Measurements from ENCODE around the gene ABLIM3.

DNA sequence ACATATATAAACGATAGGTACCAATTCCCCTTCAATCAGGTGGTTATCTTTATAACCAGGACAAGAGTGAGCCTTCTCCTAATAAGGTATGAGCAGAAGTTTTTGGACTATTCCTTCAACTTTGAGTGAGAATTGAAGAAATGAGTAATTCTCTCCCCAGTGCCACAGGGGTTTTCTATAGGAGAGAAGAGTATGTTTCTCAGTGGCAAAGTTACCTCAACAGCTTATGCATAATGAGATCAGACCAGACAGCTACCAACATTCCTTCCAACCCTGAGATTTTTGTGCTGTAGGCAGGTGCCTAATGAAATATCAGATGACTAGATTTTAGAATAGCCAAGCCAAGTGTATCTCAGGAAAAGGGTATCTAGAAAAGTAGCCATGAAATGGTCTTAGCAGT is 40.9 kb downstream of the ABLIM3 start:
- TF ChIP-seq RBBP5 (IDR thresholded peaks at IDR 0.05; ENCODE audit: borderline replicate concordance, low read depth, low read length), result no peak
- no peak for TF ChIP-seq CTCF (IDR thresholded peaks at IDR 0.05; ENCODE audit: control extremely low read depth in 1 of 3, insufficient read depth in 1 of 3, low read depth in 1 of 3, low read length in 3 of 3)
- no peak for TF ChIP-seq CHD2 (IDR thresholded peaks at IDR 0.05; ENCODE audit: low read length)
- TF ChIP-seq MAX (IDR thresholded peaks at IDR 0.05), result no peak
- TF ChIP-seq TEAD4 (IDR thresholded peaks at IDR 0.05; ENCODE audit: low read depth, low read length), result no peak
- no peak for TF ChIP-seq SP1 (IDR thresholded peaks at IDR 0.05; ENCODE audit: low read depth, low read length)
- no peak for TF ChIP-seq JUND (IDR thresholded peaks at IDR 0.05; ENCODE audit: low read length)
- TF ChIP-seq, protein P1, sequence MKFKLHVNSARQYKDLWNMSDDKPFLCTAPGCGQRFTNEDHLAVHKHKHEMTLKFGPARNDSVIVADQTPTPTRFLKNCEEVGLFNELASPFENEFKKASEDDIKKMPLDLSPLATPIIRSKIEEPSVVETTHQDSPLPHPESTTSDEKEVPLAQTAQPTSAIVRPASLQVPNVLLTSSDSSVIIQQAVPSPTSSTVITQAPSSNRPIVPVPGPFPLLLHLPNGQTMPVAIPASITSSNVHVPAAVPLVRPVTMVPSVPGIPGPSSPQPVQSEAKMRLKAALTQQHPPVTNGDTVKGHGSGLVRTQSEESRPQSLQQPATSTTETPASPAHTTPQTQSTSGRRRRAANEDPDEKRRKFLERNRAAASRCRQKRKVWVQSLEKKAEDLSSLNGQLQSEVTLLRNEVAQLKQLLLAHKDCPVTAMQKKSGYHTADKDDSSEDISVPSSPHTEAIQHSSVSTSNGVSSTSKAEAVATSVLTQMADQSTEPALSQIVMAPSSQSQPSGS (IDR thresholded peaks at IDR 0.05; ENCODE audit: low read length), result no peak
- no peak for TF ChIP-seq POLR2A (IDR thresholded peaks at IDR 0.05; ENCODE audit: control extremely low read depth in 1 of 2, low read depth in 2 of 2, low read length in 2 of 2)
